GM12878 (cell line): ENCODE measurements around the gene ADGRG7. TPM values are rescaled to one million over a fixed set of nuclear protein-coding genes. Genes with fewer than 3 reads are reported as not detected.

ENCODE experiments used
- ATF7 ChIP-seq: fragments of 450-650 bp; IDR thresholded peaks from 2 replicates; pipeline ENCODE4 v1.6.1; 2016; ENCODE audit warnings: low read depth, mild to moderate bottlenecking
- CHD2 ChIP-seq: IDR thresholded peaks from 2 replicates; pipeline ENCODE4 v1.6.1; 2011; ENCODE audit warnings: low read depth, low read length, improper control_type of control experiment, borderline replicate concordance
- HCFC1 ChIP-seq: fragments of 150-350 bp; IDR thresholded peaks from 2 replicates; pipeline ENCODE4 v1.6.1; 2014; ENCODE audit warnings: low read length
- MLLT1 ChIP-seq: fragments of 450-650 bp; IDR thresholded peaks from 2 replicates; pipeline ENCODE4 v1.6.1; 2016; ENCODE audit warnings: mild to moderate bottlenecking
- PML ChIP-seq: IDR thresholded peaks from 2 replicates; pipeline ENCODE4 v1.6.1; 2012; ENCODE audit warnings: low read length, inconsistent platforms
- PRDM15 ChIP-seq: fragments of 450-650 bp; formaldehyde crosslinking; IDR thresholded peaks from 2 replicates; pipeline ENCODE4 v1.4.0; 2020; ENCODE audit warnings: mild to moderate bottlenecking, moderate library complexity
- REST ChIP-seq: IDR thresholded peaks from 2 replicates; pipeline ENCODE4 v1.6.1; 2012; ENCODE audit warnings: mild to moderate bottlenecking, low read depth, low read length
- SMARCA5 ChIP-seq: fragments of 450-650 bp; IDR thresholded peaks from 2 replicates; pipeline ENCODE4 v1.6.1; 2017; ENCODE audit warnings: mild to moderate bottlenecking
- SREBF1 ChIP-seq: IDR thresholded peaks from 2 replicates; pipeline ENCODE4 v1.6.1; 2012; ENCODE audit warnings: mild to moderate bottlenecking, low read length
- ZZZ3 ChIP-seq: IDR thresholded peaks from 2 replicates; pipeline ENCODE4 v1.6.1; 2011; ENCODE audit warnings: low read depth; ENCODE audit not compliant: control insufficient read depth, insufficient read length
- polyA plus RNA-seq, 11 experiments: library from polyadenylated mRNA; depleted of rRNA in 4 of 11; unstranded in 6 of 11; stranded (reverse) in 5 of 11; fragments of >200 nt; fragmentation: Nextera tagmentation in 4 of 11; fragmentation: Illumina TruSeq in 1 of 11; extraction: Ambion mirVana in 4 of 11; extraction: Trizol in 1 of 11; gene quantifications; 1 replicate in 1 of 11; 2 replicates in 10 of 11; pipeline versions ENCODE4 v1.2.1 to v1.2.3, GENCODE V29; 2011 to 2016; ENCODE audit warnings: inconsistent platforms in 2 of 11, missing spikeins in 2 of 11, low read depth in 1 of 11
- total RNA-seq, 4 experiments: library from RNA; depleted of rRNA in 3 of 4; stranded (reverse); fragments of >200 nt in 3 of 4; fragmentation: Illumina TruSeq in 1 of 4; extraction: Trizol in 1 of 4; gene quantifications; 2 replicates each; pipeline versions ENCODE4 v1.2.1 to v1.2.3, GENCODE V29; 2013 to 2021

The ADGRG7 gene
- total and polyA plus RNA-seq, 10 of the 15 experiments (the other 5 are each of a cell fraction or from before 2014, with no cell fraction given): 0.02 to 0.21 (median 0.14) TPM; not detected in 7

- TF ChIP-seq REST: no peak
- peak; percentile 67; the same call in 1 of the 2 replicates for TF ChIP-seq ATF7
- no peak for TF ChIP-seq HCFC1
- TF ChIP-seq ZZZ3: no peak
- TF ChIP-seq SMARCA5: no peak
- TF ChIP-seq MLLT1: peak; percentile 90
- TF ChIP-seq CHD2: no peak
- TF ChIP-seq PRDM15 (CRISPR knock-in tag): no peak
- no peak for TF ChIP-seq SREBF1
- TF ChIP-seq PML: no peak
- TF ChIP-seq, all 136 proteins: peak for 11
Measured at GRCh38 chr3:100634493-100635272, 25.3 kb downstream of the ADGRG7 start (continued).
